GM10847 (cell line): Measurements from ENCODE around the gene DBR1.

ENCODE experiments used
- POLR2A ChIP-seq: IDR thresholded peaks from 2 replicates; pipeline ENCODE4 v1.6.1; 2011; ENCODE audit not compliant: insufficient read length; ENCODE audit errors: extremely low read depth

Gene DBR1

GRCh38 chr3:138114431-138114918, 60.2 kb downstream of the DBR1 start:
- no peak for TF ChIP-seq POLR2A

DNA sequence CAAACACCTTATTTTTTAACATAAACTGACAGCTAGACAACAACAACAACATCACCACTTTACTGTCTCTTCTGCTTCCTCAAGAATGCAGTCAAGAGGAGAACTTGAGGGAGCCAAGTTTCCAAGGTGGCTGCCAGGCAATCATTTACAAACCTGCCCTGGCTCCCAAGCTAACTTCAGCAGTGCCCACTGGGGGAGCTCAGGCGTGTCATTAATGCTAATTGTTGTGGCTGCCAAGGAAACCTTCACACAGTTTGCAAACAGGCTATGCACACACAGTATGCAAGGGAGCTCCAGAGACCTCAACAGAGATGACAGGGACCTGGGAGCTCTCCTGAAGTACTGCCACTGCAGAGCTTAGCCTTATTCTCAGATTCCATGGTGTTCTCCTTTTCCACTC, 61.4 kb downstream of the DBR1 start:
- no peak for TF ChIP-seq POLR2A

DNA sequence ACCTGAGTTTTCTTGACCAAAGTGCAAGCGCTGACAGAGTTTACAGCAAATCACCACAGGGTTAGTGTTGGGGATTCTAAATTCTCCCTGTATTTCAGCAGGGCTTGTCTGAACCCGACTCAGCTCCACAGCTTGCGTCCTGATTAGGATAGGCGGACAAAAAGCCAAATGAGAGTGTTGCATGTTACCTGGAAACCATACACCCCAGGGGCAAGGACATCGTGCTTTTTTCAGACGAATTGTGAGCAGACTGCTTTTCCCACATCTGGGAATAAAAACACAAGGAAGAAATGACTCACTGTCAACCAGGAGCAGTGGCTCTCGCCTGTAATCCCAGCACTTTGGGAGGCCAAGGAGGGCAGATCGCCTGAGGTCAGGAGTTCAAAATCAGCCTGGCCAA, 62.4 kb downstream of the DBR1 start:
- TF ChIP-seq POLR2A, result no peak
